ENCODE data around the gene TMED1.

TMED1 gene

DNA sequence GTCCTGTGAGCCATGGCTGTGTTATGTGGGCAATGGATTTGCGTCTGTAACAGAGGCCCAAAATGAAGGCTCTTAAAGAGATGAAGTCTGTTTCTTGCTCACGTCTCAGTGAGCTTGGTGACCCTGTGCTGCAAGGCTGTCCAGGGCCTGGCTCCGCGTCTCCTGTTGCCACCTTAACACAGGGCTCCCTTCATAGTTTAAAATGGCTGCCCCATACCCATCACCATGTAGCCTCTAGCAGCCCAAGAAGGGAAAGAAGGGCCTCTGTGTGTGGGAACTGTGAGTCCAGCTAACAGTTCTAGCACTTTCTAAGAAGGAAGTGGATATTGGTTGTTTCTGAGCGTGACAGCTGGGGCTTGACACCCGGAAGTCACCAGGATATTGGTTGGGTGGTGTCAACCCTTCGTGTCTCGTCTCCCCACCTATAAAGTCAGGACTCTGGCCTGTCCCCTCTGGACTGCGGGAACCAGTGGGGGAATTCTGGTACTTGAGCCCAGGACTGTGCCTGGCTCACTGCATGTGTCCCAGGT is 20.9 kb downstream of the TMED1 start:
- TF ChIP-seq, protein P1, sequence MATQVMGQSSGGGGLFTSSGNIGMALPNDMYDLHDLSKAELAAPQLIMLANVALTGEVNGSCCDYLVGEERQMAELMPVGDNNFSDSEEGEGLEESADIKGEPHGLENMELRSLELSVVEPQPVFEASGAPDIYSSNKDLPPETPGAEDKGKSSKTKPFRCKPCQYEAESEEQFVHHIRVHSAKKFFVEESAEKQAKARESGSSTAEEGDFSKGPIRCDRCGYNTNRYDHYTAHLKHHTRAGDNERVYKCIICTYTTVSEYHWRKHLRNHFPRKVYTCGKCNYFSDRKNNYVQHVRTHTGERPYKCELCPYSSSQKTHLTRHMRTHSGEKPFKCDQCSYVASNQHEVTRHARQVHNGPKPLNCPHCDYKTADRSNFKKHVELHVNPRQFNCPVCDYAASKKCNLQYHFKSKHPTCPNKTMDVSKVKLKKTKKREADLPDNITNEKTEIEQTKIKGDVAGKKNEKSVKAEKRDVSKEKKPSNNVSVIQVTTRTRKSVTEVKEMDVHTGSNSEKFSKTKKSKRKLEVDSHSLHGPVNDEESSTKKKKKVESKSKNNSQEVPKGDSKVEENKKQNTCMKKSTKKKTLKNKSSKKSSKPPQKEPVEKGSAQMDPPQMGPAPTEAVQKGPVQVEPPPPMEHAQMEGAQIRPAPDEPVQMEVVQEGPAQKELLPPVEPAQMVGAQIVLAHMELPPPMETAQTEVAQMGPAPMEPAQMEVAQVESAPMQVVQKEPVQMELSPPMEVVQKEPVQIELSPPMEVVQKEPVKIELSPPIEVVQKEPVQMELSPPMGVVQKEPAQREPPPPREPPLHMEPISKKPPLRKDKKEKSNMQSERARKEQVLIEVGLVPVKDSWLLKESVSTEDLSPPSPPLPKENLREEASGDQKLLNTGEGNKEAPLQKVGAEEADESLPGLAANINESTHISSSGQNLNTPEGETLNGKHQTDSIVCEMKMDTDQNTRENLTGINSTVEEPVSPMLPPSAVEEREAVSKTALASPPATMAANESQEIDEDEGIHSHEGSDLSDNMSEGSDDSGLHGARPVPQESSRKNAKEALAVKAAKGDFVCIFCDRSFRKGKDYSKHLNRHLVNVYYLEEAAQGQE (IDR thresholded peaks at IDR 0.05; ENCODE audit: low read depth) = no peak
- TF ChIP-seq, protein P2, sequence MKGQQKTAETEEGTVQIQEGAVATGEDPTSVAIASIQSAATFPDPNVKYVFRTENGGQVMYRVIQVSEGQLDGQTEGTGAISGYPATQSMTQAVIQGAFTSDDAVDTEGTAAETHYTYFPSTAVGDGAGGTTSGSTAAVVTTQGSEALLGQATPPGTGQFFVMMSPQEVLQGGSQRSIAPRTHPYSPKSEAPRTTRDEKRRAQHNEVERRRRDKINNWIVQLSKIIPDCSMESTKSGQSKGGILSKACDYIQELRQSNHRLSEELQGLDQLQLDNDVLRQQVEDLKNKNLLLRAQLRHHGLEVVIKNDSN (IDR thresholded peaks at IDR 0.05) = no peak
- no peak for TF ChIP-seq FOXM1 (IDR thresholded peaks at IDR 0.05; ENCODE audit: borderline replicate concordance, low read depth)
- no peak for TF ChIP-seq TEAD4 (IDR thresholded peaks at IDR 0.05)

DNA sequence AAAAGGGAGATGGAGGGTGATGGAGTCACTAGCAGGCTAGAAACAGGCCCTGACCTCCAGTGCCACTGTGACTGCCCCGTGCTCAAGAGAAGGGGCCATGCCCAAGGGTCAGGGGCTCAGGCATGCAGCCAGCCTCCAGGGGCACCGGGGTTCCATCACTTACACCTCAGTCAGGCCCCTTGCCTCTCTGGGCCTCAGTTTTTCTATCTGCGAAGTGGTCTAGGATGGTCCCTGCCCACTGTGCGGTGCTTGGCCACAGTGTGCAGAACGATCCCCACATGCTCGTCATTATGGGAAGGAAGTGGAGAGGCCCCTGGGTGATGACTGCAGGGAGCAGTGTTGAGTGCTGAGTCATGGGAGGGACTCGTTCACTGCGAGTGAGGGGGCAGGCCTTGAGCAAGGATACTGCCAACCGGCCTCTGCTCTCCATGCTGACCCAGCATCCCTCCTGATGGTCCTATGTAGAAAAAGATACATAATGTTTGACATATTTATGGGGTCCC is 23.1 kb downstream of the TMED1 start:
- TF ChIP-seq, protein P3, sequence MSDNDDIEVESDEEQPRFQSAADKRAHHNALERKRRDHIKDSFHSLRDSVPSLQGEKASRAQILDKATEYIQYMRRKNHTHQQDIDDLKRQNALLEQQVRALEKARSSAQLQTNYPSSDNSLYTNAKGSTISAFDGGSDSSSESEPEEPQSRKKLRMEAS (IDR thresholded peaks at IDR 0.05) = no peak
- no peak for TF ChIP-seq RAD21 (IDR thresholded peaks at IDR 0.05; ENCODE audit: low read depth)
- TF ChIP-seq, protein P1 (IDR thresholded peaks at IDR 0.05; ENCODE audit: low read depth) = no peak
- TF ChIP-seq ZBTB7A (IDR thresholded peaks at IDR 0.05; ENCODE audit: low read depth) = no peak
- no peak for TF ChIP-seq EP300 (IDR thresholded peaks at IDR 0.05; ENCODE audit: borderline replicate concordance)
- TF ChIP-seq FOXM1 (IDR thresholded peaks at IDR 0.05; ENCODE audit: borderline replicate concordance, low read depth) = no peak

DNA sequence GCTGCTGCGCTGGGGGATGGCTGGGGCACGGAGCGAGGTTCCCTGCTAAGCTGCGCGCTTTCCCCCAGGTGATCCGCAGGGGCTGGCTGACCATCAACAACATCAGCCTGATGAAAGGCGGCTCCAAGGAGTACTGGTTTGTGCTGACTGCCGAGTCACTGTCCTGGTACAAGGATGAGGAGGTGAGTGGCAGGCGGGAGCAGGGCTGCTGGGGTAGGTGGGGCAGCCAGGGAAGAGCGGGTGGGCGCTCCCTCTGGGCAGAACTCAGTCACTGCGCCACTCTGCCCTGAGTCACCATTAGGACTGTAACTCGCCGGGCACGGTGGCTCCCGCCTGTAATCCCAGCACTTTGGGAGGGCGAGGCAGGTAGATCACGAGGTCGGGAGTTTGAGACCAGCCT is 23.8 kb downstream of the TMED1 start:
- TF ChIP-seq, protein P2 (IDR thresholded peaks at IDR 0.05) = no peak

DNA sequence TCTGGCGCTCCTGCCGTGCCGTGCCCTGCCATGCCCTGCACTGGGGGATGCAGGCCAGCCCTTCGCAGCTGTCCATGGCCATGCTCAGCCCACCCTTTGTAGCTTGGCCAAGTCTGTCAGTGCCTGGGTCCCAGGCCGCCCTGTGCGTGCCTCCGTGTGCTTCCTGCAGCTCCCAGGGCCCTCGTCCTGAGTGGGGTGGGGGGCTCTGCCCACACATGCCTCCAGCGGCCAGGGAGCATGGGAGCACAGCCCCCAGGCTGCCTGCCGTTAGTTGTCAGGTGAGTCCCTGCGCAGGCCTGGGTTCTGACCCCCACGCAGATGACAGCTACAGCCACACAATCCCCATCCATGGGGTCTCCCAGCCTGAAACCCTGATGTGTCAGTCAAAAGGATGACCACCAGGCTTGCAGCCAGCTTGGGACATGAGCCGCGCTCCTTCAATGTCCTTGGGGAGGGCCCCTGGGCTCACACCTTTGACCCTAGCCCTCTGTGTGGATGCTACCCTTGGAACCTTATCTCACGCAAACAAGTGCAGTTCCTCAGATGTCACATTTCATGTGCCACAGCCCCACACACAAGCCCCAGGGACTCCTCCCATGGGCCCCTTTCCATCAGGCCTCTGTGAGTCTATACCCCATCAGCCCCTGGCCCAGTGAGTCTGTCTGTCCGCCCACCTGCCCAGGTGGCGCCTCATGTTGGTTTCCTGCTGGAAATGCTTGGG is 24.5 kb downstream of the TMED1 start:
- TF ChIP-seq, protein P1 (IDR thresholded peaks at IDR 0.05; ENCODE audit: low read depth) = no peak
- no peak for TF ChIP-seq RAD21 (IDR thresholded peaks at IDR 0.05; ENCODE audit: low read depth)
- no peak for TF ChIP-seq CREB1 (IDR thresholded peaks at IDR 0.05; ENCODE audit: low read depth)
- TF ChIP-seq TEAD4 (IDR thresholded peaks at IDR 0.05) = no peak
- TF ChIP-seq, protein P2 (IDR thresholded peaks at IDR 0.05) = no peak
- TF ChIP-seq TAF1 (IDR thresholded peaks at IDR 0.05; ENCODE audit: low read depth) = no peak
- no peak for TF ChIP-seq YY1 (IDR thresholded peaks at IDR 0.05; ENCODE audit: low read depth)
- TF ChIP-seq ZBTB7A (IDR thresholded peaks at IDR 0.05; ENCODE audit: low read depth) = no peak
- TF ChIP-seq CEBPB (IDR thresholded peaks at IDR 0.05) = no peak
- no peak for TF ChIP-seq EP300 (IDR thresholded peaks at IDR 0.05; ENCODE audit: borderline replicate concordance)
- TF ChIP-seq FOXM1 (IDR thresholded peaks at IDR 0.05; ENCODE audit: borderline replicate concordance, low read depth) = no peak
- no peak for TF ChIP-seq EGR1 (IDR thresholded peaks at IDR 0.05)
- TF ChIP-seq NFIC (IDR thresholded peaks at IDR 0.05) = no peak
